HEK293T (cell line): ENCODE measurements around the gene CCDC7.
"Not testable (repeated sequence)": the region's sequence is repeated elsewhere in the genome, so short reads cannot be mapped to it uniquely, and the experiment has no call there.

Experiments
- CTCF ChIA-PET: fragments of 350-600 bp; formaldehyde crosslinking; extraction: SDS; loops from one replicate; lab custom pipeline; 2021; ENCODE audit warnings: antibody characterized with exemption, inconsistent platforms; lab: Yijun Ruan, JAX
- POLR2A ChIA-PET: fragments of 350-600 bp; formaldehyde crosslinking; extraction: SDS; loops from one replicate; lab custom pipeline; 2020; ENCODE audit warnings: antibody characterized with exemption, inconsistent platforms; lab: Yijun Ruan, JAX
- DNase-seq: peaks from one replicate; pipeline ENCODE4 v3.0.0; 2012; ENCODE audit warnings: mixed read lengths; ENCODE audit errors: extremely low spot score
- ARNT ChIP-seq: fragments of 450-650 bp; IDR thresholded peaks from 2 replicates; pipeline ENCODE4 v1.6.1; 2017; ENCODE audit warnings: mild to moderate bottlenecking
- BHLHE40 ChIP-seq: fragments of 450-650 bp; IDR thresholded peaks from 2 replicates; pipeline ENCODE4 v1.6.1; 2016; ENCODE audit warnings: mild to moderate bottlenecking, moderate library complexity, borderline replicate concordance
- CTBP1 ChIP-seq: fragments of 450-650 bp; IDR thresholded peaks from 2 replicates; pipeline ENCODE4 v1.6.1; 2016; ENCODE audit warnings: borderline replicate concordance
- ELF4 ChIP-seq: fragments of 450-650 bp; IDR thresholded peaks from 2 replicates; pipeline ENCODE4 v1.6.1; 2017; ENCODE audit warnings: antibody characterized with exemption
- FOXA1 ChIP-seq: fragments of 450-650 bp; IDR thresholded peaks from 2 replicates; pipeline ENCODE4 v1.6.1; 2016; ENCODE audit warnings: mild to moderate bottlenecking
- FOXK2 ChIP-seq: fragments of 450-650 bp; IDR thresholded peaks from 2 replicates; pipeline ENCODE4 v1.6.1; 2016; ENCODE audit warnings: mild to moderate bottlenecking
- FOXM1 ChIP-seq: fragments of 450-650 bp; IDR thresholded peaks from 2 replicates; pipeline ENCODE4 v1.6.1; 2017; ENCODE audit warnings: mild to moderate bottlenecking, borderline replicate concordance
- HDGF ChIP-seq: fragments of 450-650 bp; IDR thresholded peaks from 2 replicates; pipeline ENCODE4 v1.6.1; 2017; ENCODE audit warnings: antibody characterized with exemption, borderline replicate concordance
- L3MBTL2 ChIP-seq: fragments of 450-650 bp; conservative IDR thresholded peaks from 2 replicates; pipeline ENCODE4 v1.6.1; 2016; ENCODE audit warnings: mild to moderate bottlenecking
- LEF1 ChIP-seq: fragments of 450-650 bp; IDR thresholded peaks from 2 replicates; pipeline ENCODE4 v1.6.1; 2017; ENCODE audit warnings: mild to moderate bottlenecking, borderline replicate concordance
- NFRKB ChIP-seq: fragments of 450-650 bp; IDR thresholded peaks from 2 replicates; pipeline ENCODE4 v1.6.1; 2016; ENCODE audit warnings: mild to moderate bottlenecking, moderate library complexity
- SP1 ChIP-seq: fragments of 450-650 bp; IDR thresholded peaks from 2 replicates; pipeline ENCODE4 v1.6.1; 2017
- SUZ12 ChIP-seq: fragments of 450-650 bp; IDR thresholded peaks from 2 replicates; pipeline ENCODE4 v1.6.1; 2016; ENCODE audit warnings: mild to moderate bottlenecking
- TARDBP ChIP-seq: fragments of 450-650 bp; IDR thresholded peaks from 2 replicates; pipeline ENCODE4 v1.6.1; 2016
- ZNF384 ChIP-seq: fragments of 450-650 bp; IDR thresholded peaks from 2 replicates; pipeline ENCODE4 v1.6.1; 2016
- TF ChIP-seq, protein P1 (sequence below): fragments of 450-650 bp; IDR thresholded peaks from 2 replicates; pipeline ENCODE4 v1.6.1; 2016

Gene CCDC7

DNA sequence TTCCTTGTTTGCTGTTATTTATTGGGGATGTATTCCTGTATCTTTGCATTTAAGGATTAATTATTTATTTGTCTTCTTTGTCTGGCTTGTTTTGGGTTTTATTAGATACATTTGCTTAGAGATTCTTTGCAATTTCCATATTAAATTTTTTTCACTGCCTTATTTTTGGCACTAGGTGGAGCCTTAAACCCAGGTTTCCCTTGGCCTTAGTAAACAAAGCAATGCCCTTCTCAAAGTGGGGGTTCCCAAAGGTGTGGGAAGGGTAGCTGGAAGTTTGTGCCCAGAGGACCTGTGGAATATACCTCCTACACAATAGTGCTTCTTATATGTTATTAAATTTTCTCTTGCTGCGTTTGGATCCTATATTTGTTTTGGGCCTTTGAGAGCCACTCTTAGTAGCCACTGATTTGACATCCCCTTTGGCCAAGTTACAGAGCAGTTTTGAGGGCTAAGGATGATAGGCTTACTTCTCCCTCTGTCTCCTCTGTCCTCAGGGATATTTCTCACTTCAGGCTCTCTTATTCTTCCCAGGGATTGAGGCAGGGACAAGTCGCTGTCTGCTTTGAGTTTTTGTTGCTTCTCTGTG is 349.8 kb downstream of the CCDC7 start:
- CTCF ChIA-PET = no interaction called here
- TF ChIP-seq, protein P1, sequence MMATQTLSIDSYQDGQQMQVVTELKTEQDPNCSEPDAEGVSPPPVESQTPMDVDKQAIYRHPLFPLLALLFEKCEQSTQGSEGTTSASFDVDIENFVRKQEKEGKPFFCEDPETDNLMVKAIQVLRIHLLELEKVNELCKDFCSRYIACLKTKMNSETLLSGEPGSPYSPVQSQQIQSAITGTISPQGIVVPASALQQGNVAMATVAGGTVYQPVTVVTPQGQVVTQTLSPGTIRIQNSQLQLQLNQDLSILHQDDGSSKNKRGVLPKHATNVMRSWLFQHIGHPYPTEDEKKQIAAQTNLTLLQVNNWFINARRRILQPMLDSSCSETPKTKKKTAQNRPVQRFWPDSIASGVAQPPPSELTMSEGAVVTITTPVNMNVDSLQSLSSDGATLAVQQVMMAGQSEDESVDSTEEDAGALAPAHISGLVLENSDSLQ = no peak
- POLR2A ChIA-PET = no interaction called here
- peak; percentile 11 for DNase-seq

DNA sequence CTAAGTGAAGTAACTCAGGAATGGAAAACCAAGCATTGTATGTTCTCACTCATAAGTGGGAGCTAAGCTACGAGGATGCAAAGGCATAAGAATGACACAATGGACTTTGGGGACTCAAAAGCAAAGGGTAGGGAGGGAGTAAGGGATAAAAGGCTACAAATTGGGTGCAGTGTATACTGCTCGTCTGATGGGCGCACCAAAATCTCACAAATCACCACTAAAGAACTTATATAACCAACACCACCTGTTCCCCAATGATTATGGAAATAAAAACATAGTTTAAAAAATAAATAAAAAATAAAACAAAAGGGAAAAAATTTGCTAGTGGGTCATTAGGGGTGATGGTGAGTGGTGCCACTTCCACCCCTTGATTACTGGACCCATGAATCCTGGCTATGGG is 351.5 kb downstream of the CCDC7 start:
- POLR2A ChIA-PET, CTCF ChIA-PET, DNase-seq: not testable (repeated sequence)

- POLR2A ChIA-PET = no interaction called here
- DNase-seq = no peak
These were observed 401.0 kb downstream of the CCDC7 start for GRCh38 chr10:32846974-32847373.

DNA sequence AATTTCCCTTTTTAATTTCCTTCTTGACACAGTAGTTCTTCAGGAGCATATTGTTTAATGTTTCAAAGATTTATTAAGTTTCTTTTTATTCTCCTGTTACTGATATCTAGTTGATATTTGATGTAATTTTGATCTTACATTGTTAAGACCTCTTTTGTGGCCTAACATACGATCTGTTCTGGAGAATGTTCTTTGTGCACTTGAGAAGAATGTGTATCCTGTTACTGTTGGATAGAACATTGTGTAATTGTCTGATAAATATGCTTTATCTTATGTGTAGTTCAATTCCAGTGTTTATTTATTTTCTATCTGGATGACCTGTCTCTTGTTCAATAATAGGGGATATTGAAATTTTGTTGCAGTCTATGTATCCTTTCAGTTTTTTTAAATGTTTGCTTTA is 405.4 kb downstream of the CCDC7 start:
- ChIA-PET CTCF (no interaction called here), POLR2A (no interaction called here)
- DNase-seq = no peak
- TF ChIP-seq, protein P1 = no peak
- TF ChIP-seq ARNT = no peak
- TF ChIP-seq CTBP1 = no peak
- no peak for TF ChIP-seq L3MBTL2
- no peak for TF ChIP-seq HDGF
- no peak for TF ChIP-seq FOXM1
- no peak for TF ChIP-seq SP1
- TF ChIP-seq LEF1 = no peak
- TF ChIP-seq SUZ12 = no peak
- no peak for TF ChIP-seq NFRKB
- TF ChIP-seq TARDBP = no peak
- no peak for TF ChIP-seq ZNF384
- TF ChIP-seq FOXA1 = no peak
- no peak for TF ChIP-seq FOXK2

More at GRCh38 chr10:32846974-32847373, 401.0 kb downstream of the CCDC7 start:
- CTCF ChIA-PET = no interaction called here
- TF ChIP-seq FOXM1 (no peak), CTBP1 (no peak), ELF4 (no peak), L3MBTL2 (no peak), ARNT (no peak), SUZ12 (no peak), FOXA1 (no peak), HDGF (no peak), BHLHE40 (no peak), TARDBP (no peak), FOXK2 (no peak), LEF1 (no peak), ZNF384 (no peak), NFRKB (no peak), SP1 (no peak)
- TF ChIP-seq, protein P1 = no peak

DNA sequence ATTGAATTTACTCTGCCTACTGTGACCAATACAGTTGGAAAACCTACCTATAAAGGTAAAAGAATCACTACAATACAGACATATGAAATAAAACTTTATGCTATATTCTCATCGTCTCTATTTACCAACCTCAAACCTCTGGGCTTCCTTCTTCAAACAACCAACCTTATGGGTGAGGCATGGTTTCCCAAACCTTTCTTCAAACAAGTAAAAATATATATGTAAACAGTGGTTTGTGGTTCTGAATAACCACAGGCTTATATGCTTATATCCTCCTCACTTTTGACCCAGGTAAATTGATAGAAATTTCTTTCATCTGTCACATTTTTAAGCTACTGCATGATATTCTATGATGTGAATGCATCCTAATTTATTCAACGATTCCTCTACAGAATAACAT is 408.5 kb downstream of the CCDC7 start:
- TF ChIP-seq L3MBTL2 (no peak), BHLHE40 (no peak), FOXA1 (no peak), HDGF (no peak), FOXK2 (no peak), ELF4 (no peak), SP1 (no peak), ZNF384 (no peak), FOXM1 (no peak), CTBP1 (no peak), SUZ12 (no peak), LEF1 (no peak), NFRKB (no peak), TARDBP (no peak), ARNT (no peak)
- TF ChIP-seq, protein P1 = no peak
- no peak for DNase-seq
- ChIA-PET POLR2A (no interaction called here), CTCF (no interaction called here)

DNA sequence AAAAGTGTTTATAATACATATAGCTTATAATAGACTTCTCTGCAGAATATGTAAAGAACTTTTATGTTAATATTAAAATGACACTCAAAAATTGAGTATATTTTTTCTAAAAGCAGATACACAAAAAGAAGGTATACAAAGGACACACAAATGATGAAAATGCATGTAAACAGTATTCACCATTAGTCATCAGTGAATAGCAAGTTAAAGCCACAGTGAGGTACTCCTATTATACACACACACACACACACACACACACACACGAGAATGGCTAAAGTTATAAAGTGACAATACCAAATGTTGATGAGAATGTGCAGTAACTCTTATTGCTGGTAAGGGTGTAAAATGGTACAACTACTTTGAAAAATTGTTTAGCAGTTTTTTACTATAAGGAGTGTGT is 419.2 kb downstream of the CCDC7 start:
- CTCF ChIA-PET = interaction anchor here (1.1 kb wide), 1 partner anchor 144 kb away, joined by 4 read pairs; no protein-coding TSS in a partner anchor
- no peak for TF ChIP-seq SUZ12
- TF ChIP-seq ZNF384 = no peak
- TF ChIP-seq ARNT = no peak
- TF ChIP-seq, protein P1 = no peak
- POLR2A ChIA-PET = no interaction called here
- DNase-seq = no peak
